ENCODE measurements around the gene NEXN. TPM values are rescaled to one million over a fixed set of nuclear protein-coding genes. Genes with fewer than 3 reads are reported as not detected.

Gene NEXN
- total RNA-seq, 1 experiment from 2014 or later = 0.15 TPM

GRCh38 chr1:77925518-77925917 lies 37.1 kb downstream of the NEXN start:
- no peak overlapping the region for H3K4me3 ChIP-seq (replicated peaks in 1 of 2; ENCODE audit: low read depth in 1 of 2, low read length in 2 of 2)
- H3K9me2 ChIP-seq (ENCODE audit: insufficient read depth) = no peaks in the 10 kb centered on the region
- BruUV-seq (replicated peaks) = no TSS peak
- ChIA-PET CTCF (no interaction called here), POLR2A (no interaction called here), RAD21 (ENCODE audit: low non-redundant PET in 1 of 2, low total read pairs in 2 of 2, uncharacterized antibody in 2 of 2, unreplicated experiment in 2 of 2) (no interaction called here)
- H4K20me1 ChIP-seq (ENCODE audit: insufficient read depth) = no peaks in the 10 kb centered on the region
- DNase-seq (ENCODE audit: low read depth, low spot score) (no peak), ATAC-seq (no peak)
- no peaks in the 10 kb centered on the region for H3K79me2 ChIP-seq (ENCODE audit: insufficient read depth, low read length)
- H3K27ac ChIP-seq (ENCODE audit: low read depth, low read length) = no peak overlapping the region
- no peak overlapping the region for H2AFZ ChIP-seq (ENCODE audit: low read depth, low read length, poor library complexity, severe bottlenecking)
- no peak overlapping the region for H3K4me2 ChIP-seq (ENCODE audit: low read length)
- no peaks in the 10 kb centered on the region for H3K27me3 ChIP-seq (ENCODE audit: insufficient read depth, low read length)
- no peak for TF ChIP-seq ATF3 (IDR thresholded peaks at IDR 0.05)
- TF ChIP-seq ZFX (IDR thresholded peaks at IDR 0.05) = no peak
- TF ChIP-seq TCF7L2 (IDR thresholded peaks at IDR 0.05; ENCODE audit: borderline replicate concordance, extremely low read depth, insufficient read depth, insufficient read length) = no peak
- TF ChIP-seq POLR2A (IDR thresholded peaks at IDR 0.05; ENCODE audit: borderline replicate concordance, extremely low read depth, insufficient read depth, insufficient read length) = no peak
- TF ChIP-seq RAD21 (IDR thresholded peaks at IDR 0.05; ENCODE audit: low read depth) = no peak
- no peak overlapping the region for H3K9ac ChIP-seq (ENCODE audit: low read length)
- no peaks in the 10 kb centered on the region for H3K36me3 ChIP-seq (ENCODE audit: control insufficient read depth in 1 of 2, insufficient read depth in 2 of 2, low read length in 2 of 2)
- intact Hi-C loops (cut with micrococcal nuclease) = no loop called here
- H3K9me3 ChIP-seq (ENCODE audit: control insufficient read depth in 1 of 2, insufficient read depth in 1 of 2, low read depth in 1 of 2, low read length in 2 of 2) = no peaks in the 10 kb centered on the region
- H3K4me1 ChIP-seq (ENCODE audit: control insufficient read depth in 1 of 2, insufficient read depth in 2 of 2, low read length in 2 of 2) = peaks cover 0 to under 1% of the 10 kb centered on the region in 2 experiments; a peak in 2 of 4 replicates

- H3K9ac ChIP-seq (ENCODE audit: low read length) = no peak overlapping the region
- no peak overlapping the region for H3K4me3 ChIP-seq (replicated peaks in 1 of 2; ENCODE audit: low read depth in 1 of 2, low read length in 2 of 2)
- H4K20me1 ChIP-seq (ENCODE audit: insufficient read depth) = no peaks in the 10 kb centered on the region
- CTCF ChIA-PET = no interaction called here
- RAD21 ChIA-PET (ENCODE audit: low non-redundant PET in 1 of 2, low total read pairs in 2 of 2, uncharacterized antibody in 2 of 2, unreplicated experiment in 2 of 2) = no interaction called here
- no peaks in the 10 kb centered on the region for H3K4me1 ChIP-seq (ENCODE audit: control insufficient read depth in 1 of 2, insufficient read depth in 2 of 2, low read length in 2 of 2)
- no peaks in the 10 kb centered on the region for H3K9me3 ChIP-seq (ENCODE audit: control insufficient read depth in 1 of 2, insufficient read depth in 1 of 2, low read depth in 1 of 2, low read length in 2 of 2)
- no peaks in the 10 kb centered on the region for H3K9me2 ChIP-seq (ENCODE audit: insufficient read depth)
- H3K27ac ChIP-seq (ENCODE audit: low read depth, low read length) = no peak overlapping the region
- H3K4me2 ChIP-seq (ENCODE audit: low read length) = no peak overlapping the region
- no peaks in the 10 kb centered on the region for H3K27me3 ChIP-seq (ENCODE audit: insufficient read depth, low read length)
- H2AFZ ChIP-seq (ENCODE audit: low read depth, low read length, poor library complexity, severe bottlenecking) = no peak overlapping the region
- ATAC-seq (no peak), DNase-seq (ENCODE audit: low read depth, low spot score) (no peak)
- intact Hi-C loops (cut with micrococcal nuclease) = no loop called here
- no peaks in the 10 kb centered on the region for H3K36me3 ChIP-seq (ENCODE audit: control insufficient read depth in 1 of 2, insufficient read depth in 2 of 2, low read length in 2 of 2)
- H3K79me2 ChIP-seq (ENCODE audit: insufficient read depth, low read length) = no peaks in the 10 kb centered on the region
- POLR2A ChIA-PET = no interaction called here
- no TSS peak for BruUV-seq (replicated peaks)
- TF ChIP-seq SP1 (IDR thresholded peaks at IDR 0.05; ENCODE audit: low read depth) (no peak), ZBTB33 (IDR thresholded peaks at IDR 0.05; ENCODE audit: extremely low read depth, insufficient replicate concordance, low read length) (no peak), POLR2A (IDR thresholded peaks at IDR 0.05; ENCODE audit: borderline replicate concordance, extremely low read depth, insufficient read depth, insufficient read length) (no peak), ELF1 (IDR thresholded peaks at IDR 0.05; ENCODE audit: borderline replicate concordance, low read depth) (no peak), CBX3 (IDR thresholded peaks at IDR 0.05; ENCODE audit: low read depth) (no peak), ZFX (IDR thresholded peaks at IDR 0.05) (no peak), JUND (IDR thresholded peaks at IDR 0.05) (no peak), MAX (IDR thresholded peaks at IDR 0.05) (no peak), EZH2phosphoT487 (IDR thresholded peaks at IDR 0.05; ENCODE audit: borderline replicate concordance) (no peak), CEBPB (IDR thresholded peaks at IDR 0.05; ENCODE audit: low read depth) (no peak), SRF (IDR thresholded peaks at IDR 0.05; ENCODE audit: low read depth) (no peak), TCF7L2 (IDR thresholded peaks at IDR 0.05; ENCODE audit: borderline replicate concordance, extremely low read depth, insufficient read depth, insufficient read length) (no peak), YY1 (IDR thresholded peaks at IDR 0.05; ENCODE audit: extremely low read depth, insufficient replicate concordance, low read depth, low read length) (no peak), RAD21 (IDR thresholded peaks at IDR 0.05; ENCODE audit: low read depth) (no peak), CTCF (IDR thresholded peaks at IDR 0.05 in 2 of 3, conservative IDR thresholded peaks at IDR 0.05 in 1 of 3; ENCODE audit: borderline replicate concordance in 1 of 3, insufficient read depth in 1 of 3, low read depth in 2 of 3, low read length in 2 of 3) (no peak), POLR2AphosphoS5 (IDR thresholded peaks at IDR 0.05; ENCODE audit: low read depth, low read length) (no peak), EZH2 (IDR thresholded peaks at IDR 0.05) (no peak)
Measured at GRCh38 chr1:77925956-77926355, 37.5 kb downstream of the NEXN start.
